ENCODE data around the gene KLK10.

The KLK10 gene

GRCh38 chr19:51036519-51036918 is 17.0 kb upstream of the KLK10 start:
- no peak for TF ChIP-seq CTCF (IDR thresholded peaks at IDR 0.05; ENCODE audit: extremely low read depth, insufficient read depth, missing control alignments)
- in situ Hi-C loops (cut with MboI; ENCODE audit: low pct_unique_long_range_greater_than_20kb, low sequenced_read_pairs, unreplicated experiment) = no loop called here
- no peak for DNase-seq (ENCODE audit: low spot score)

GRCh38 chr19:51034704-51035103 is 15.2 kb upstream of the KLK10 start, which contains the start of gene KLK12:
Gene KLK12, minus strand, starts transcription at chr19:51035002. Its CDS starts 381 bp downstream, at chr19:51034621.
- in situ Hi-C loops (cut with MboI; ENCODE audit: low pct_unique_long_range_greater_than_20kb, low sequenced_read_pairs, unreplicated experiment) = no loop called here
- no peak for DNase-seq (ENCODE audit: low spot score)

GRCh38 chr19:51031880-51032225 is 12.3 kb upstream of the KLK10 start:
- DNase-seq (ENCODE audit: low spot score) = no peak
- in situ Hi-C loops (cut with MboI; ENCODE audit: low pct_unique_long_range_greater_than_20kb, low sequenced_read_pairs, unreplicated experiment) = no loop called here
- TF ChIP-seq CTCF (IDR thresholded peaks at IDR 0.05; ENCODE audit: extremely low read depth, insufficient read depth, missing control alignments) = no peak

More at GRCh38 chr19:51034704-51035103, 15.2 kb upstream of the KLK10 start, which contains the start of gene KLK12:
- TF ChIP-seq CTCF (IDR thresholded peaks at IDR 0.05; ENCODE audit: extremely low read depth, insufficient read depth, missing control alignments) = no peak

DNA sequence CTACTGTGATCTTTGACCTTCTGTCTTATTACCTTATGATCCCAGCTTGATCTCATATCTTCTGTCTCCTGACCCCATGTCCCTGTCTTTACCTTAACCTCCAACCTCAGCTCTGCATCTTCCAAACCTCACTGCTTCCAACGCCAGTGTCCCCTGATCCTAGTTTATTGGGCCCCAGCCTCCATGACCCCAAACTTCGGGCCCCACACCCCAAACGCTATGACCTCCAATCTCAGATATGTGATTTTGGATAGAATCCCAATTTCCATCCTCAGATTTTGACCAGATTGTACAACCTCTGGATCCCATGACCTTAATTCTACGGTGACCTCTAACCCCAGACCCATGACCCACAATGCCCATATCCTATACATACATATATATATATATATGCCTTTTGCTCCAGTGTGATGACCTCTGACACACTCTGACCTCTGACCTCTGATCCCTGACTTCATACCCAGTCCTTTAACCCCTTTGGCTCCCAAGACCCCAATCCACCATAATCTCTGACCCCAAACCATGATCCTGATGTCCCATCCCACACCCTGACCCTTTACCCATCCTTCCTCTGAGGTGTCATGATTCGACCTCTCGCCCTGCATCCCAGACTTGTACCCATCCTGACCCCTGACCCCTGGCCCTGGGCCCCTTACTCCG is 11.8 kb upstream of the KLK10 start:
- no peak for DNase-seq (ENCODE audit: low spot score)
- in situ Hi-C loops (cut with MboI; ENCODE audit: low pct_unique_long_range_greater_than_20kb, low sequenced_read_pairs, unreplicated experiment) = no loop called here
- TF ChIP-seq CTCF (IDR thresholded peaks at IDR 0.05; ENCODE audit: extremely low read depth, insufficient read depth, missing control alignments) = no peak

DNA sequence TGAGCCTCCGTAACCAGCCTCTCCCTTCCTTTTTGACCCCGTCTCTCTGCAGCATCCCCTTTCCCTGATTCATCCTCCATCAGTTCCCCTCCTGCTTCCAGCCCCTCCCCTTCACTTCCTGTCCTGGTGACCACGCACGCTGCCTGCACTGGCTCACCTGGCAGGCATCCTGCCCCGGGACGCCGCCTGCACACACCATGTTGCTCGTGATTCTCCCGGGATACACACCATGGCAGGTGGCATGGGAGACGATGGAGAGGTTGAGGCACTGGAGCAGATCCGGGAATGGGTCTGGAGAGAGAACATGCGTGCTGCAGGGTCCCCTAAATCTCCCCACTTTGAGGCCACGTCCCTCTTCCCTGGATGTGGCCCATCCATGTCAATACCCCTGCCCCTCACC is 11.1 kb upstream of the KLK10 start:
- no peak for DNase-seq (ENCODE audit: low spot score)
- no peak for TF ChIP-seq CTCF (IDR thresholded peaks at IDR 0.05; ENCODE audit: extremely low read depth, insufficient read depth, missing control alignments)
- in situ Hi-C loops (cut with MboI; ENCODE audit: low pct_unique_long_range_greater_than_20kb, low sequenced_read_pairs, unreplicated experiment) = no loop called here

- DNase-seq (ENCODE audit: low spot score) = no peak
- no peak for TF ChIP-seq CTCF (IDR thresholded peaks at IDR 0.05; ENCODE audit: extremely low read depth, insufficient read depth, missing control alignments)
- in situ Hi-C loops (cut with MboI; ENCODE audit: low pct_unique_long_range_greater_than_20kb, low sequenced_read_pairs, unreplicated experiment) = no loop called here
Measured at GRCh38 chr19:51029718-51030117, 10.2 kb upstream of the KLK10 start.

Data from GM13977 (cell line).